Measurements from ENCODE around the gene PGBD5. TPM values are rescaled to one million over a fixed set of nuclear protein-coding genes. Genes with fewer than 3 reads are reported as not detected.

Gene PGBD5
- polyA plus RNA-seq, 1 experiment, result 1.0 TPM

DNA sequence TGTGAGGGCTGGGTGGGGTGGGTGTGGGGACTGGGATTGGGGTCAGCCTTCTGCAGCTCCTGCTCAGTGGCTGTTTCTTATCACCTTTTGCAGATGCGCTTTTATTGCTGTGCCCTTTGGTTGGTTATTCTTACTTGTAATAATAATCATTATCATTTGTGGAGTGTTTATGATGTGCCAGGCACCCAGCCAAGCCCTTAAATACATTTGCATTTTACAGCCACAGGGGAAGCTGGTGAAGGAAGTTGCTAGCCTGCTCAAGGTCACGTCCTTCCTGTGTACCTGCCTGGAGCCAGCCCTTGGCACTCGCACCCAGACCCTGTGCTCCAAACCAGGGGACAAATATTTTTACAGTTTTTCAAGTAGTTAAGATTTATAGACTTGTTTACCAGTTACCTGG is 144.0 kb downstream of the PGBD5 start:
- H3K4me3 ChIP-seq (ENCODE audit: low read depth, low read length), result no peak overlapping the region
- DNase-seq (ENCODE audit: low read depth, low spot score), result no peak
- ChIA-PET CTCF (no interaction called here), POLR2A (no interaction called here)
- no peaks in the 10 kb centered on the region for H3K9me3 ChIP-seq (ENCODE audit: control insufficient read depth, insufficient read depth, low read length)
- H3K27me3 ChIP-seq (ENCODE audit: control insufficient read depth, insufficient read depth, low read length), result no peaks in the 10 kb centered on the region
- TF ChIP-seq, protein P1, sequence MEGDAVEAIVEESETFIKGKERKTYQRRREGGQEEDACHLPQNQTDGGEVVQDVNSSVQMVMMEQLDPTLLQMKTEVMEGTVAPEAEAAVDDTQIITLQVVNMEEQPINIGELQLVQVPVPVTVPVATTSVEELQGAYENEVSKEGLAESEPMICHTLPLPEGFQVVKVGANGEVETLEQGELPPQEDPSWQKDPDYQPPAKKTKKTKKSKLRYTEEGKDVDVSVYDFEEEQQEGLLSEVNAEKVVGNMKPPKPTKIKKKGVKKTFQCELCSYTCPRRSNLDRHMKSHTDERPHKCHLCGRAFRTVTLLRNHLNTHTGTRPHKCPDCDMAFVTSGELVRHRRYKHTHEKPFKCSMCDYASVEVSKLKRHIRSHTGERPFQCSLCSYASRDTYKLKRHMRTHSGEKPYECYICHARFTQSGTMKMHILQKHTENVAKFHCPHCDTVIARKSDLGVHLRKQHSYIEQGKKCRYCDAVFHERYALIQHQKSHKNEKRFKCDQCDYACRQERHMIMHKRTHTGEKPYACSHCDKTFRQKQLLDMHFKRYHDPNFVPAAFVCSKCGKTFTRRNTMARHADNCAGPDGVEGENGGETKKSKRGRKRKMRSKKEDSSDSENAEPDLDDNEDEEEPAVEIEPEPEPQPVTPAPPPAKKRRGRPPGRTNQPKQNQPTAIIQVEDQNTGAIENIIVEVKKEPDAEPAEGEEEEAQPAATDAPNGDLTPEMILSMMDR (IDR thresholded peaks at IDR 0.05; ENCODE audit: low read depth, low read length), result no peak
- H3K27ac ChIP-seq (ENCODE audit: low read depth, low read length), result no peak overlapping the region

DNA sequence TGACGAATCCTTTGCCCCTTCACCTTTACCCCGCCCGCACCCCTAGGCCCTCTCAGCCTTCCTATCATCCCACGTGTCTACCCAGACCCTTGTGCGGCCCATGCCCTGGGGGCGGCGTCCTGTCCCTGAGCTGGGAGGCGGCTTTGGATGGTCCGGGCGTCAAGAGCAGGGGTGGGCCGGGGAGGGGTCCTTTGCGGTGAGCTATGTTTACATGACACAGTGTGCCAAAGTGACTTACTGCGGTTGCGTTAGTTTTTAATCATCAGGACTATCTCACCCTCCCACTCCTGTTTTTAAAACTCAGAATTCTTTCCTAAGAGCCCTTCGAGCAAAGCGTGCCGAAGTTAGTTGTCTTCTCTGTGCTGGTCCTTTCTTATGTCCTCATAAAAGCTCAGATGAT is 144.6 kb downstream of the PGBD5 start:
- ChIA-PET POLR2A (no interaction called here), CTCF (no interaction called here)
- Histone ChIP-seq H3K9me3 (ENCODE audit: control insufficient read depth, insufficient read depth, low read length) (no peaks in the 10 kb centered on the region), H3K27me3 (ENCODE audit: control insufficient read depth, insufficient read depth, low read length) (no peaks in the 10 kb centered on the region), H3K27ac (ENCODE audit: low read depth, low read length) (no peak overlapping the region), H3K4me3 (ENCODE audit: low read depth, low read length) (no peak overlapping the region)
- DNase-seq (ENCODE audit: low read depth, low spot score), result no peak
- TF ChIP-seq, protein P1 (IDR thresholded peaks at IDR 0.05; ENCODE audit: low read depth, low read length), result no peak

DNA sequence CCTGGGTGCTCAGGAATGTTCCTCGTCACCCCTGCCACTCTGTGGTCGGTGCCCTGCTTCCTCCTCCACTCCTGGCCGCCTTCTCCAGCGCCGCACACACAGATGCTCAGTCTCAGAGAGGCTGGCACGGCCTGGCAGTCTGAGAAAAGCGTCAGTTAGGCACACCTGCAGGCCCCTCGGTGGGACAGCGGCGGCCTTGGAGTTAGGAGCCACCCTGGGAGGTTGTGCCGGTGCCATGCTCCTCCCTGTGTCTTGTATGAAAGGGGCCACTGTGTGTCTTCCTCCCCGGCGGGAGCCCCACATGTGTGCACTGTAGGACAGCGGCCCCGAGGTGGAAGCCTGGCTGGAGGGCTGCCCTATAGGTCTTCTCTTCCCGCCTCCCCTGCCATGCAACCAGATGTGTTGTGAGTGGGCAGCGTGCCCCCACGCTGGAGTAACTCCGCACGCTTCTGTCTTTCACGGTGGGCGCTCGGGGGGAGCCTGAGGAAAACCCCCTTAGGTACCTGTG is 145.2 kb downstream of the PGBD5 start:
- H3K4me3 ChIP-seq (ENCODE audit: low read depth, low read length), result no peak overlapping the region
- no peak overlapping the region for H3K27ac ChIP-seq (ENCODE audit: low read depth, low read length)
- no peaks in the 10 kb centered on the region for H3K9me3 ChIP-seq (ENCODE audit: control insufficient read depth, insufficient read depth, low read length)
- ChIA-PET POLR2A (no interaction called here), CTCF (no interaction called here)
- no peak for DNase-seq (ENCODE audit: low read depth, low spot score)
- TF ChIP-seq, protein P1 (IDR thresholded peaks at IDR 0.05; ENCODE audit: low read depth, low read length), result no peak
- H3K27me3 ChIP-seq (ENCODE audit: control insufficient read depth, insufficient read depth, low read length), result no peaks in the 10 kb centered on the region

DNA sequence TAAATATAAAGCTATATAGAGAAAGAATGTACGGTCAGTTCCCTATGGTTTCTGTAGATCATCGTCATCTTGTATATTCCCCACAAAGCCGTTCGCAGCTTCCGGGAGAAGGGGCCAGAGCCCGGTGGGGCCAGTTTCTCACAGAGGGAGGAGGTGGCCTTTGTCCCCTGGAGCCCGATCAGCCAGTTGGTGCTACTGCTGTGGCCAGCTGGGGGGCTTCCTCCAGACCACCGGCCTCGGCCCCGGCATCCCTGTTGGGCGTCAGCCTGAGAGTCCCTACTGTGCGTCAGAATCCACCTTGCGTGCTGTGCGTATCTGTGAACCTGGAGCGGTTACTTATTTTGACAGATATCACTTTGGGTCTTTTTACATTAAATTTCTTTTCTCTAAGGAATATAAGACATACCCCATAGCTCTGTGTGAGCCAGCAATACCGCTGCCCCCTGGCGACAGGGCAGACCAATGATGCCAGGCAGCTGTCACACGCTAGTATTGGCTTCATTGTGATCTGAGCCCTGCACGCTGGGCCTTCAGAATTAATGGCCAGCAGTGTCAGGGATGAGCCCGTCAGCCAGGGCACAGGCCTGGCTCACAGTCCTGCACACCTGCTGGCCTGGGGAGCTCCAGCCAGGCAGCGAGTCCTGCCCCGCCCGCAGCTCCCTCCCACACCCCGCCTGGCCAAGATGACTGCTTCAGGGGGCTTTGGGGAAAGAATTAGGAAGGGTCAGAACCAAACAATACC is 145.9 kb downstream of the PGBD5 start:
- Histone ChIP-seq H3K27ac (ENCODE audit: low read depth, low read length) (no peak overlapping the region), H3K27me3 (ENCODE audit: control insufficient read depth, insufficient read depth, low read length) (no peaks in the 10 kb centered on the region), H3K9me3 (ENCODE audit: control insufficient read depth, insufficient read depth, low read length) (no peaks in the 10 kb centered on the region), H3K4me3 (ENCODE audit: low read depth, low read length) (no peak overlapping the region)
- ChIA-PET POLR2A (no interaction called here), CTCF (interaction anchor here (1.1 kb wide), 1 partner anchor 11 kb away, joined by 3 read pairs; no protein-coding TSS in a partner anchor)
- TF ChIP-seq, protein P1 (IDR thresholded peaks at IDR 0.05; ENCODE audit: low read depth, low read length), result no peak
- no peak for DNase-seq (ENCODE audit: low read depth, low spot score)

DNA sequence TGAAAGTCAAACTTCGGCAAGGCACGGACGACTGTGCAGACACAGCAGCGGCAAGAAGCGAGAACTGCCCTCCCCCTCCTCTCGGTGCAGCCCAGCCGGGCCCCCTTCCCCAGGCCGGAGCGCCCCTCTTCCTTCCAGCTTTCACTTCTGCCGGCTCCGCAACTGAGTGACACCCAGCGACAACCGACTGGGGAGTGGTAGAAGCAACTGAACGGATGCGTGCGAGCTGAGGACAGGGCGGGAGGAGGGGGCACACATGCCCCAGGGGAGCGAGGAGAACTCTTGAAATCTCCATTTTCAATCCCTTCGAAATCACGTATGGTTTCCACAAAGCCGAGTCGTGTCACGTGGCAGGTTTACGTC is 146.6 kb downstream of the PGBD5 start:
- H3K9me3 ChIP-seq (ENCODE audit: control insufficient read depth, insufficient read depth, low read length), result no peaks in the 10 kb centered on the region
- H3K27ac ChIP-seq (ENCODE audit: low read depth, low read length), result no peak overlapping the region
- TF ChIP-seq, protein P1 (IDR thresholded peaks at IDR 0.05; ENCODE audit: low read depth, low read length), result no peak
- POLR2A ChIA-PET, result no interaction called here
- no peak overlapping the region for H3K4me3 ChIP-seq (ENCODE audit: low read depth, low read length)
- H3K27me3 ChIP-seq (ENCODE audit: control insufficient read depth, insufficient read depth, low read length), result no peaks in the 10 kb centered on the region
- CTCF ChIA-PET, result interaction anchor here (1.1 kb wide), 1 partner anchor 10 kb away, joined by 3 read pairs; no protein-coding TSS in a partner anchor
- DNase-seq (ENCODE audit: low read depth, low spot score), result no peak

All from AG04450 (cell line).